Activated CD8-positive, alpha-beta T cell treated with anti-CD3 and anti-CD28 coated beads for 36 hours (primary cell): ENCODE measurements around the gene SPAG9. TPM values are rescaled to one million over a fixed set of nuclear protein-coding genes. Genes with fewer than 3 reads are reported as not detected.

Source experiments
- ATAC-seq: fragments of 200-7000 bp; cut with Tn5 transposase; one replicate; pipeline ENCODE4 v1.10.0; 2021; ENCODE audit warnings: mild to moderate bottlenecking, moderate library complexity
- CTCF ChIA-PET: fragments of 350-600 bp; sonication (Branson Sonifier 250); formaldehyde crosslinking; loops from one replicate; lab custom pipeline; 2021; ENCODE audit warnings: antibody characterized with exemption; lab: Charles Lee
- POLR2A ChIA-PET: fragments of 350-600 bp; sonication (Branson Sonifier 250); formaldehyde crosslinking; loops from one replicate; lab custom pipeline; 2021; ENCODE audit warnings: antibody characterized with exemption; lab: Charles Lee
- DNase-seq: peaks from one replicate; pipeline ENCODE4 v3.0.0-alpha.2; 2020
- H3K27ac Mint-ChIP-seq: one replicate; pipeline ENCODE4 v1.8.0; 2021; ENCODE audit warnings: mild to moderate bottlenecking, mixed read lengths
- H3K27me3 Mint-ChIP-seq: one replicate; pipeline ENCODE4 v1.8.0; 2021; ENCODE audit warnings: mixed read lengths
- H3K36me3 Mint-ChIP-seq: one replicate; pipeline ENCODE4 v1.8.0; 2021; ENCODE audit warnings: low read depth, mixed read lengths
- H3K4me1 Mint-ChIP-seq: one replicate; pipeline ENCODE4 v1.8.0; 2021; ENCODE audit warnings: low read depth, mixed read lengths
- H3K4me3 Mint-ChIP-seq: one replicate; pipeline ENCODE4 v1.8.0; 2021; ENCODE audit warnings: mild to moderate bottlenecking, moderate library complexity, mixed read lengths
- H3K9me3 Mint-ChIP-seq: one replicate; pipeline ENCODE4 v1.8.0; 2021; ENCODE audit warnings: mixed read lengths
- CTCF ChIP-seq: fragments of 200-600 bp; IDR thresholded peaks from one replicate; pipeline ENCODE4 v1.8.0; 2022; ENCODE audit warnings: antibody characterized with exemption, mild to moderate bottlenecking
- intact Hi-C: fragments of 100-400 bp; cut with micrococcal nuclease; formaldehyde crosslinking; loops from one replicate; pipeline ENCODE4 v1.10.0; 2022
- total RNA-seq, 2 experiments: library from RNA; stranded (reverse); gene quantifications; one replicate each; pipeline ENCODE4 v1.2.3, GENCODE V29; 2021

Gene SPAG9
- total RNA-seq, 2 experiments from 2014 or later, result 54.3 to 59.8 TPM

GRCh38 chr17:51046046-51046445, 74.6 kb downstream of the SPAG9 start:
- ATAC-seq (no peak), DNase-seq (no peak)
- intact Hi-C loops, result no loop called here
- no peaks in the 10 kb centered on the region for H3K9me3 Mint-ChIP-seq
- TF ChIP-seq CTCF, result no peak
- no peak overlapping the region for H3K27ac Mint-ChIP-seq
- H3K27me3 Mint-ChIP-seq, result no peaks in the 10 kb centered on the region
- no peak overlapping the region for H3K4me3 Mint-ChIP-seq
- CTCF ChIA-PET, result interaction anchor here (0.9 to 2.5 kb wide), 9 partner anchors 9 to 107 kb away, joined by 3 to 13 read pairs (median 4); partner anchors contain the start of gene NME1
- H3K36me3 Mint-ChIP-seq, result peaks cover 4% of the 10 kb centered on the region
- H3K4me1 Mint-ChIP-seq, result peaks cover 4% of the 10 kb centered on the region
- POLR2A ChIA-PET, result interaction anchor here (0.6 kb wide), 1 partner anchor 100 kb away, joined by 3 read pairs; no protein-coding TSS in a partner anchor

GRCh38 chr17:51045621-51046020, 75.0 kb downstream of the SPAG9 start:
- no peaks in the 10 kb centered on the region for H3K27me3 Mint-ChIP-seq
- H3K27ac Mint-ChIP-seq, result no peak overlapping the region
- no peaks in the 10 kb centered on the region for H3K9me3 Mint-ChIP-seq
- TF ChIP-seq CTCF, result no peak
- intact Hi-C loops, result no loop called here
- no peak overlapping the region for H3K4me3 Mint-ChIP-seq
- H3K4me1 Mint-ChIP-seq, result peaks cover 2% of the 10 kb centered on the region
- CTCF ChIA-PET, result interaction anchor here (0.9 to 2.5 kb wide), 8 partner anchors 9 to 107 kb away, joined by 3 to 13 read pairs (median 4); partner anchors contain the start of gene NME1
- H3K36me3 Mint-ChIP-seq, result peaks cover 4% of the 10 kb centered on the region
- POLR2A ChIA-PET, result interaction anchor here (0.6 kb wide), 1 partner anchor 101 kb away, joined by 3 read pairs; no protein-coding TSS in a partner anchor
- DNase-seq, result no peak
- ATAC-seq, result no peak

GRCh38 chr17:51044976-51045375, 75.7 kb downstream of the SPAG9 start:
- ATAC-seq (no peak), DNase-seq (no peak)
- H3K27me3 Mint-ChIP-seq, result no peaks in the 10 kb centered on the region
- intact Hi-C loops, result no loop called here
- H3K4me3 Mint-ChIP-seq, result no peak overlapping the region
- no peak for TF ChIP-seq CTCF
- ChIA-PET CTCF (interaction anchor here (0.7 to 2.5 kb wide), 4 partner anchors 11 to 140 kb away, joined by 3 to 13 read pairs (median 4); partner anchors contain the start of gene NME1), POLR2A (interaction anchor here (0.6 kb wide), 1 partner anchor 22 kb away, joined by 3 read pairs; no protein-coding TSS in a partner anchor)
- H3K4me1 Mint-ChIP-seq, result peaks cover 2% of the 10 kb centered on the region
- no peak overlapping the region for H3K27ac Mint-ChIP-seq
- H3K9me3 Mint-ChIP-seq, result no peaks in the 10 kb centered on the region
- H3K36me3 Mint-ChIP-seq, result peaks cover 4% of the 10 kb centered on the region

GRCh38 chr17:51036084-51036483, 84.6 kb downstream of the SPAG9 start:
- H3K4me3 Mint-ChIP-seq, result no peak overlapping the region
- no peak for DNase-seq
- no peaks in the 10 kb centered on the region for H3K27me3 Mint-ChIP-seq
- ChIA-PET POLR2A (interaction anchor here (0.9 kb wide), 1 partner anchor 36 kb away, joined by 3 read pairs; no protein-coding TSS in a partner anchor), CTCF (interaction anchor here (1.0 kb wide), 1 partner anchor 36 kb away, joined by 3 read pairs; no protein-coding TSS in a partner anchor)
- ATAC-seq, result no peak
- H3K4me1 Mint-ChIP-seq, result peaks cover 22% of the 10 kb centered on the region
- TF ChIP-seq CTCF, result no peak
- H3K36me3 Mint-ChIP-seq, result peaks cover 10% of the 10 kb centered on the region
- H3K27ac Mint-ChIP-seq, result no peak overlapping the region
- no peaks in the 10 kb centered on the region for H3K9me3 Mint-ChIP-seq
- intact Hi-C loops, result no loop called here

- POLR2A ChIA-PET, result interaction anchor here (0.9 kb wide), 1 partner anchor 35 kb away, joined by 3 read pairs; no protein-coding TSS in a partner anchor
- Mint-ChIP-seq H3K27ac (no peak overlapping the region), H3K4me3 (no peak overlapping the region), H3K36me3 (peaks cover 14% of the 10 kb centered on the region), H3K27me3 (no peaks in the 10 kb centered on the region), H3K4me1 (peaks cover 26% of the 10 kb centered on the region), H3K9me3 (no peaks in the 10 kb centered on the region)
- intact Hi-C loops, result no loop called here
- CTCF ChIA-PET, result interaction anchor here (1.0 kb wide), 1 partner anchor 35 kb away, joined by 3 read pairs; no protein-coding TSS in a partner anchor
- ATAC-seq (no peak), DNase-seq (no peak)
- no peak for TF ChIP-seq CTCF
These were observed 85.2 kb downstream of the SPAG9 start for GRCh38 chr17:51035431-51035830.
